Neuronal stem cell (in vitro differentiated cells): ENCODE data around the gene TTLL7.
"Not testable (repeated sequence)": the region's sequence is repeated elsewhere in the genome, so short reads cannot be mapped to it uniquely, and the experiment has no call there.

Experiments used
- DNase-seq: peaks from one replicate; pipeline ENCODE4 v3.0.0-alpha.2; 2013; ENCODE audit warnings: low spot score
- H2AFZ ChIP-seq: one replicate; pipeline ENCODE4 v1.6.1; 2013; ENCODE audit warnings: mild to moderate bottlenecking, low read length, inconsistent platforms
- H2AK5ac ChIP-seq: 2 replicates; pipeline ENCODE4 v1.6.1; 2013; ENCODE audit warnings: low read depth, mild to moderate bottlenecking, inconsistent platforms, low read length, moderate library complexity, mixed read lengths
- H2BK120ac ChIP-seq: 2 replicates; pipeline ENCODE4 v1.6.1; 2013; ENCODE audit warnings: low read depth, mild to moderate bottlenecking, inconsistent platforms, low read length, moderate library complexity, mixed read lengths
- H2BK12ac ChIP-seq: one replicate; pipeline ENCODE4 v1.6.1; 2013; ENCODE audit warnings: low read length, inconsistent platforms
- H2BK15ac ChIP-seq: 2 replicates; pipeline ENCODE4 v1.6.1; 2013; ENCODE audit warnings: mild to moderate bottlenecking, low read length, inconsistent platforms, mixed read lengths
- H2BK5ac ChIP-seq: one replicate; pipeline ENCODE4 v1.6.1; 2013; ENCODE audit warnings: inconsistent platforms, mild to moderate bottlenecking, low read length, moderate library complexity
- H3K14ac ChIP-seq: one replicate; pipeline ENCODE4 v1.6.1; 2013; ENCODE audit warnings: low read length, inconsistent platforms
- H3K18ac ChIP-seq: 2 replicates; pipeline ENCODE4 v1.6.1; 2013; ENCODE audit warnings: low read length, inconsistent platforms
- H3K23ac ChIP-seq: 2 replicates; pipeline ENCODE4 v1.6.1; 2013; ENCODE audit warnings: low read depth, mild to moderate bottlenecking, mixed read lengths, low read length, inconsistent platforms; ENCODE audit not compliant: poor library complexity
- H3K27ac ChIP-seq: replicated peaks from 3 replicates; pipeline ENCODE4 v1.5.1; 2013; ENCODE audit warnings: low read length, inconsistent platforms
- H3K27me3 ChIP-seq, 3 experiments: 2 replicates each; pipeline ENCODE4 v1.6.1; 2013; ENCODE audit warnings: low read length in 3 of 3, mild to moderate bottlenecking in 2 of 3, inconsistent platforms in 1 of 3, low read depth in 1 of 3, mixed read lengths in 1 of 3, moderate library complexity in 1 of 3; ENCODE audit not compliant: control insufficient read depth in 3 of 3, insufficient read depth in 3 of 3
- H3K36me3 ChIP-seq, 2 donors: replicated peaks in 1 of 2; 2 replicates each; pipeline ENCODE4 v1.6.1; 2013; ENCODE audit warnings: low read length in 2 of 2; ENCODE audit not compliant: control insufficient read depth in 2 of 2, insufficient read depth in 2 of 2
- H3K4ac ChIP-seq: 2 replicates; pipeline ENCODE4 v1.6.1; 2013; ENCODE audit warnings: inconsistent platforms, mild to moderate bottlenecking, low read length, moderate library complexity
- H3K4me1 ChIP-seq, 2 donors: 1 replicate in 1 of 2; 2 replicates in 1 of 2; pipeline ENCODE4 v1.6.1; 2013; ENCODE audit warnings: low read length in 2 of 2, low read depth in 1 of 2; ENCODE audit not compliant: control insufficient read depth in 2 of 2, insufficient read depth in 1 of 2
- H3K4me2 ChIP-seq: one replicate; pipeline ENCODE4 v1.6.1; 2013; ENCODE audit warnings: mild to moderate bottlenecking, low read length, inconsistent platforms; ENCODE audit not compliant: insufficient read depth, poor library complexity, severe bottlenecking
- H3K4me3 ChIP-seq, 2 donors: 2 replicates each; pipeline ENCODE4 v1.5.1; 2013; ENCODE audit warnings: low read length in 2 of 2, mild to moderate bottlenecking in 2 of 2, inconsistent platforms in 1 of 2, moderate library complexity in 1 of 2
- H3K79me1 ChIP-seq: one replicate; pipeline ENCODE4 v1.6.1; 2013; ENCODE audit warnings: low read depth, mild to moderate bottlenecking, inconsistent platforms, low read length, moderate library complexity
- H3K9ac ChIP-seq: one replicate; pipeline ENCODE4 v1.6.1; 2013; ENCODE audit warnings: mild to moderate bottlenecking, low read depth, low read length, inconsistent platforms; ENCODE audit not compliant: poor library complexity
- H3K9me3 ChIP-seq, 2 donors: replicated peaks in 1 of 2; 2 replicates each; pipeline versions ENCODE3 to v1.6.1; 2013; ENCODE audit warnings: low read length in 2 of 2, mild to moderate bottlenecking in 2 of 2, inconsistent platforms in 1 of 2, low read depth in 1 of 2, mixed read lengths in 1 of 2, moderate library complexity in 1 of 2; ENCODE audit not compliant: control insufficient read depth in 2 of 2, insufficient read depth in 1 of 2
- H4K8ac ChIP-seq: one replicate; pipeline ENCODE4 v1.6.1; 2013; ENCODE audit warnings: low read depth, mild to moderate bottlenecking, inconsistent platforms, low read length, moderate library complexity
- H4K91ac ChIP-seq: one replicate; pipeline ENCODE4 v1.6.1; 2013; ENCODE audit warnings: low read length, low read depth, mild to moderate bottlenecking, inconsistent platforms; ENCODE audit not compliant: poor library complexity
- WGBS, 2 donors: extraction: QIAGEN DNeasy Blood & Tissue Kit; methylation state at CpG; one replicate each; pipeline ENCODE4 v1.1.7; 2013; ENCODE audit warnings: missing lambda C conversion rate in 2 of 2, mixed read lengths in 1 of 2; ENCODE audit not compliant: insufficient read length in 2 of 2, insufficient replicate concordance in 1 of 2; ENCODE audit errors: extremely low coverage in 2 of 2; 5-methylcytosine and 5-hydroxymethylcytosine counted together

TTLL7 gene

GRCh38 chr1:83994111-83994510 is 4.8 kb downstream of the TTLL7 start:
- no peak for DNase-seq
- Histone ChIP-seq H3K23ac (no peak overlapping the region), H3K9me3 (no peaks in the 10 kb centered on the region), H3K27ac (no peak overlapping the region), H2AK5ac (no peak overlapping the region), H3K18ac (no peak overlapping the region), H2BK5ac (no peak overlapping the region), H3K79me1 (no peaks in the 10 kb centered on the region), H2AFZ (no peak overlapping the region), H2BK120ac (no peak overlapping the region), H2BK15ac (no peak overlapping the region), H3K27me3 (peaks cover 0 to 30% (median 0%) of the 10 kb centered on the region in 3 experiments), H3K4me3 (no peak overlapping the region), H3K4me1 (peaks cover 0 to 2% of the 10 kb centered on the region in 2 donors), H4K91ac (no peak overlapping the region), H3K4me2 (no peak overlapping the region), H2BK12ac (no peak overlapping the region), H4K8ac (no peak overlapping the region), H3K14ac (no peak overlapping the region), H3K36me3 (no peaks in the 10 kb centered on the region), H3K4ac (no peak overlapping the region), H3K9ac (no peak overlapping the region)
- no CpG with 5 or more reads among the region's 1 CpG for WGBS, 2 donors

GRCh38 chr1:83990734-83991133 is 8.2 kb downstream of the TTLL7 start:
- Histone ChIP-seq H3K23ac (no peak overlapping the region), H4K91ac (no peak overlapping the region), H3K27me3 (peaks cover 0 to 4% (median 0%) of the 10 kb centered on the region in 3 experiments), H3K27ac (no peak overlapping the region), H2AFZ (no peak overlapping the region), H3K18ac (no peak overlapping the region), H4K8ac (no peak overlapping the region), H3K4ac (no peak overlapping the region), H3K4me2 (no peak overlapping the region), H3K9ac (no peak overlapping the region), H3K14ac (no peak overlapping the region), H2AK5ac (no peak overlapping the region), H3K4me1 (no peaks in the 10 kb centered on the region), H3K79me1 (no peaks in the 10 kb centered on the region), H3K4me3 (no peak overlapping the region), H3K36me3 (no peaks in the 10 kb centered on the region), H2BK120ac (no peak overlapping the region), H3K9me3 (peaks cover 0 to 5% of the 10 kb centered on the region in 2 donors), H2BK12ac (no peak overlapping the region), H2BK15ac (no peak overlapping the region), H2BK5ac (no peak overlapping the region)
- DNase-seq = no peak
- no CpG with 5 or more reads among the region's 2 CpGs for WGBS, 2 donors

GRCh38 chr1:83985048-83985447 is 13.9 kb downstream of the TTLL7 start:
- Histone ChIP-seq H2AFZ (no peak overlapping the region), H3K9ac (no peak overlapping the region), H3K9me3 (peaks cover 3 to 5% of the 10 kb centered on the region in 2 donors), H4K91ac (no peak overlapping the region), H3K4ac (no peak overlapping the region), H3K27ac (no peak overlapping the region), H3K14ac (no peak overlapping the region), H3K18ac (no peak overlapping the region), H2BK12ac (no peak overlapping the region), H2AK5ac (no peak overlapping the region), H4K8ac (no peak overlapping the region), H3K36me3 (no peaks in the 10 kb centered on the region), H3K79me1 (no peaks in the 10 kb centered on the region), H2BK120ac (no peak overlapping the region), H2BK15ac (no peak overlapping the region), H3K23ac (no peak overlapping the region), H3K4me1 (no peaks in the 10 kb centered on the region), H3K4me3 (no peak overlapping the region), H2BK5ac (no peak overlapping the region), H3K4me2 (no peak overlapping the region), H3K27me3 (no peaks in the 10 kb centered on the region)
- no CpG with 5 or more reads among the region's 3 CpGs for WGBS, 2 donors
- no peak for DNase-seq

- H2AK5ac ChIP-seq, H3K4me1 ChIP-seq, DNase-seq, H3K27ac ChIP-seq, H3K4me3 ChIP-seq, H3K14ac ChIP-seq, H3K9me3 ChIP-seq, H3K4me2 ChIP-seq, H2BK15ac ChIP-seq, H3K23ac ChIP-seq, H3K79me1 ChIP-seq, H4K8ac ChIP-seq, H2BK5ac ChIP-seq, H3K18ac ChIP-seq, H2BK120ac ChIP-seq, H3K4ac ChIP-seq, H2AFZ ChIP-seq, H2BK12ac ChIP-seq, H3K27me3 ChIP-seq, H3K36me3 ChIP-seq, H3K9ac ChIP-seq, H4K91ac ChIP-seq: not testable (repeated sequence)
- WGBS, 2 donors = no CpG with 5 or more reads among the region's 1 CpG
These were observed 15.0 kb downstream of the TTLL7 start for GRCh38 chr1:83983918-83984317.
